SKM-1 treated with dmso at 0.1 percent for 144 hours (cell line): ENCODE measurements around the gene SMC1A.
"Not testable (repeated sequence)": the region's sequence is repeated elsewhere in the genome, so short reads cannot be mapped to it uniquely, and the experiment has no call there.

Experiments used
- DNase-seq: peaks from one replicate; lab custom pipeline; 2025; ENCODE audit not compliant: unreplicated experiment; lab: John Stamatoyannopoulos, UW

The SMC1A gene

DNA sequence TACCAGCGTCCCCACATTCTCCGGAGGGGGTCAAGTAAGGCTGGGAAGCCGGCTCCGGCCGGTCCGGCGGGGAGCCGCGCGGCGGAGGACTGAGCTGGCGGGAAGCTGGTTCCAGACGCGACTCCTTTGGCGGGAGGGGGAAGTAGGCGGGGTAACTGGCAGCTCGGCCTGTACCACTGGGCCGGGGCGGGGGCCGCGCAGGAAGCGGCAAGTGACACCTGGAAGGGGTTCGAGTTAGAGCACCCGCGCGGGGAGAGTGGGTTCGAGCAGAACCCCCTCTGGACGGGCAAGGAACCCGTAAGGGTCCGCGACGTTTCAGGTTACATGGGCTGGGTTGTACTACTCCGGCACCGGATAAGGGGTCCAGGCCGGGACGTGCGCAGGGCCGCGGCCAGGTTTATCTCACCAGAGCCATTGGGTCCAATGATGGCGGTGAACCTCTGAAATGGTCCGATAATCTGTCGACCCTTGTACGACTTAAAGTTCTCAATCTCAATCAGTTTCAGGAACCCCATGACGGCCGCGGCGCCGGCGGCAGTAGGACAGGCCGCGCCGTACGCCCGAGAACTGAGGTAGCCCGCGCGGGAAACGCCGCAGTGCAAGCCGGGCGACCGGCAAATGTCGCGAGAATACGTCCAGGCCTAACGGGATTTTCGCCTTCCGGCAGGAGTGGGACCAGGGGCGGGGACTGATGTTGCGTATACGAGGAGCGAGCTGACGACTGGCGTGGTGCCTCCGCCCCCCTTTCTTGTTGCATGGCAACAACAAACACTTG, at the start of gene SMC1A:
Gene SMC1A, minus strand, starts transcription at position 569 of the 775 bp plus-strand sequence. Its CDS starts 54 bp downstream, at position 515.
- DNase-seq = peak; percentile 79

DNA sequence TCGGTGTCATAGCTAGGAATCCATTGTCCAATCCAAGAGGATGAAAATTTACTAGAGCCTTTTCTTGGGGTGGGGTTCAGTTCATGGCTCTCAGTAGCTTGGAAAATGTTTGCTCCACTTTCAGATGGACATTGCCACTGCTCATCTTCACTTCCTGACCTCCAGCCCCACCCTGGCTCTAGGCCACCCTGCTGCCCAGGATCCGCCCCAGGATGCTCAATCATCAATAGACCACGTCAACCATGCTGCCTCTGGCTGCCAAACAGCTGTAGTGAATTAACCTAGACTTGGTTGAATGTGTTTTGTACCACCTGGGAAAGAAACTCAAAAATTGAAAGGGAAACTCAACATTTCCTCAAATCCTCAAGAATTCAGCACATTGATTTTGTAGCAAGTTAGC, 48.9 kb upstream of the SMC1A start:
- DNase-seq = no peak

DNA sequence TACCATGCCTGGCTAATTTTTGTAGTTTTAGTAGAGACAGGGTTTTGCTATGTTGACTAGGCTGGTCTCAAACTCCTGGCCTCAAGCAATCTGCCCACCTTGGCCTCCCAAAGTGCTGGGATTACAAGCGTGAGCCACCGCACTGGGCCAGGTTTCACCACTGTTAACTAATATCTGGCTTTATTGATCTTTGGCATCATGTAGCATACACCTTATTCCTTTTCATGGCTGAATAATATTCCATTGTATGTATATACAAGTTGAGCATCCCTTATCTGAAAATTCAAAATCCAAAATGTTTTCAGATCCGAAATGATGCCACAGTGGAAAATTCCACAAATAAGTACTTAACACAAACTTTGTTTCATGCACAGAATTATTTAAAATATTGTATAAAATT, 46.2 kb upstream of the SMC1A start:
- not testable (repeated sequence) for DNase-seq

DNA sequence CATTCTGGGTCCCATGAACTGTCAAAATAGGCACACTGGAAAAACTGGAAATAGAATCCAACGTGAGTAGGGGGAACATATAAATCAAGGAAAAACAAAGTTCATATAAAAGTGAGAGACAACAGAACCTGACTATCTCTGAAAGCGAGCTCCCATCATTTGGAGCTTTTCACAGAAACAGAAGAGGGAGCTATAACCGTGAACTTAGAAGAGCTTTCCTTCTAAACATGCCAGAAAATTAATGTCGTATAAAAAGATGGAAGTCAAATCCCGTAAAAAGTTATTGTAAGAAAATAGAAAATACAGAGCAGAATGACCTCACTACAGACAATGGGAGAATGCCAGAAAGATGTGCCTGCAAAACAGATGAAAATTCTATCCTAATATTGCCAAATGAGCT, 35.6 kb upstream of the SMC1A start:
- DNase-seq = no peak

DNA sequence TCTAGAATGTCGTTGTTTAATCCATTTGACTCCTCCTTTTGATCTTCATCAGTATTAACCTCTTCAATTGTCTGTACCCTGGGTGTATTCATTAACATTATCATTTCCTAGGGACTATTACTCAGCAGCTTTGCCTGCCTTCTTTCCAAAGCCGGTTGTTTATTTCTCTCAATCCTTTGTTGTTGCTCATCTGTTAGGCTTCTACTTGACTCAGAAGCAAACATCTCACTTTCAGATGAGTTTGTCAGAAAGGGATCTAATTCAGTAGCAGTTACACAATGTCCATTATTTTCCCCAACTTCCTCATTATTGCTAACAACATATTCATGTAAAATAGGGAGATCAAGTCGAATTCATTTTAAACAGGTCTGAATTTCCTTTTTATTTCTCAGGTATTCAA, 33.8 kb upstream of the SMC1A start:
- DNase-seq = peak; percentile 25

DNA sequence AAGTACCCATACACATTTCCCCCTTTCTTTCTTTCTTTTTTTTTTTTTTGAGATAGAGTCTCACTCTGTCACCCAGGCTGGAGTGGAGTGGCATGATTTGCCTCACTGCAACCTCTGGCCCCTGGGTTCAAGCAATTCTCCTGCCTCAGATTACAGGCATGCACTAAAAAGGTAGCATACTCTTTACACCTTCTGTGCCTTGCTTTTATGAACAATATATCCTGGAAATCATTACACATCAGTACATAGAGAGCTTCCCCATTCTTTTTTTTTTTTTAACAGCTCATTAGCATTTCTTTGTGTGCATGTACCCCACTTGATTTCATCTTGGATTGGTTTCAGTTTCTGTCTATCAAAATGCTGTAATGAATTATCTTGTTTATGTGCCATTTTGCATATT, 30.4 kb upstream of the SMC1A start:
- no peak for DNase-seq

DNA sequence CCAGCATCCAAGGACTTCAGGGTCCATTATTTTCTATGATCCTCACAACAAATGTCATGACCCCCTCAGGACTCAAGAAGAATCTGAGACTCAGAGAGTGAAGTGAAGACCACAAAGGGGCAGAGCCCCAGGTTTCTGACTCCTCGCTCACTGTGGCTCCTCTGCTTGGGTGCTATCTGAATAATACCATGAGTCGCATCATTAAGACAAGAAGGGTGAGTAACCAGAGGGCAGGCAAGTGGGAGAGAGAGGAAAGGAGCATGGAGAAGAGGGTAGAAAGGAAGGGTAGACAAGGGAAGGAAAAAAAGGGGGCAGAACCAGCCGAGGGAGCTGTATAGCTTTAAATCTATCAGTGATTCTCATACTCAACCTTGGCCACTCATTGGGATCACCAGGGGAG, 27.2 kb upstream of the SMC1A start:
- DNase-seq = no peak

DNA sequence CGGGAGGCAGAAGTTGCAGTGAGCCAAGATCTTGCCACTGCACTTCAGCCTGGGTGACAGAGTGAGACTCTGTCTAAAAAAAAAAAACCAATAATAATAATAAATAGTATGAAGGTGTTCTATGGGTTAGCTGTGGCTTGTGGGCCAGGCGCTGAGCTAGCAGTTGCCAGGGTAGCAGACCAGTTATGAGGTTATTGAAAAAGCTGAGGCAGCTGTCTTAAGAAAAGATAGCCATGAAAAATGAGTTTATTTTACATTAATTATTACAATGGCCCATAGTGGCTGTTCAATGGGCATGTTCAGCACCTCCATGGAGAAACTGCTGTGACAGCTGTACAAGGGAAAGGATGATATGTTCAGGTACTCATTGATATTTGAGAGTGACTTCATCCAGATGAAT, 25.0 kb upstream of the SMC1A start:
- no peak for DNase-seq

DNA sequence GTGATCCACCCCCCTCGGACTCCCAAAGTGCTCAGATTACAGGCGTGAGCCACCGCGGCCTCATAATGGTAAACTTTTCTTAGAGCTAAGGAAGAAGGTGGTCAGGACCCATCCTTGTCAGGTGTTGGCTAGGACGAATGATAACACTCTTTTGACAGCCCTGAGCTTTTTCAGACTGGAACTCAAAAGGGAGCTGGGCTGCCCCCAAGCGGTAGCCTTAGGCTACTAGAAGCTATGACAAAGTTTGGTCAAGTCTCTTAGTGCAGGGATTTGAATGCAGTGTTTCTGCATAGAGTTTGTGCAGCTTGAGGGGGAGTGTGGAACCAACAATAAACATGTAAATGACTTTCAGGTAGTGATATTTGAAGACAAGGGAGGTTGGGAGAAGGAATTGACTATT, 23.5 kb upstream of the SMC1A start:
- DNase-seq = peak; percentile 9

DNA sequence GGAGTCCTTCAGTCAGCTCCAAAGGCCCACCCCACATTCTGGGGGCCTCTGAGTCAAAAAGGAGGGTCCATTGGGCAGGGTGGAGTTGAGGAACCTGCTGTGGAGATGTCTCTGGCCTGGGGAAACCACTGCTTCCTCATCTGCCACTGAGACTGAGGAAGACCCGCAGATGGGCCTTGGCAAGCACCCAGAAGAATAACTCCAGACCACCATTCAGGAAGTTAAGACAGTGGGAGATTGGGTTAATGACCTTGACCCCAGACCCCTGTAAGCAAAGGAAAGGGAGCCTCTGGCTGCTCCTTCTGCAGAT, 19.8 kb upstream of the SMC1A start:
- DNase-seq = peak; percentile 52

DNA sequence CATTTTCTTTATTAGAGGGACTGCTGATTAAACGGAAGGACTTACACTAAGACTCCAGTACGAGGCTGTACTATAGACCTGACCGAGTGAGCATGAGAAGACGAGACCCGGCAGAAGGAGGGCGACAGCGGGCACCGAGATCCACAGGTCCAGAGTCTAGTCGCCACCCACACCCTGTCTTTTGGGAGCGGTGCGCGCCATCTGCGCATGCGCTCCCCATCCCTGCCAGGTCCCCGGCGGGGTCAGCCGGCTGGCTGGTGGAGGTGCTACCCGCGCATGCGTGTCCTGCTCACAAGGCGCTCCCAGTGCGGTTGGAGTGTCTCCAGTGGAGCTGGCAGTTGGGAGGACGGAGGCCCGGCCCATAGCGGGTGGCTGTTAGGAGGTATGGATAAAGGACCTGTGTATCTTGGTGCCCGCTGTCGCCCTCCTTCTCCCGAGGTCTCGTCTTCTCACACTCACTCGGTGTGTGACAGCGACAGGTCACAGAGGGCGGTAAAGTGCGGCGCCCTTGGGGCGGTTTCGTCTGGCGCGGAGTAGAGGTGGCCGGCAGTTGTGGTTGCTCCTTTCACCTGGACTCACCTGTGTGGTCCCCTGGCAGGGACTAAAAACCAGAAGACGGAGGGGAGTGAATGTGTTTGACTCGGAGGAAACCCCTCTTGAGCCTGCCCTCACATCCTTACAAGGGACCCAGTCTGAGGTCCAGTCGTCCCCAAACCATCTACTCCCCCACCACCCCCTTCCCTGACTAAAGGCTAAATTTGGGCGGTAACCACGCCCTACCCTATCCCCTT, 19.3 kb upstream of the SMC1A start:
- peak; percentile 73 for DNase-seq

DNA sequence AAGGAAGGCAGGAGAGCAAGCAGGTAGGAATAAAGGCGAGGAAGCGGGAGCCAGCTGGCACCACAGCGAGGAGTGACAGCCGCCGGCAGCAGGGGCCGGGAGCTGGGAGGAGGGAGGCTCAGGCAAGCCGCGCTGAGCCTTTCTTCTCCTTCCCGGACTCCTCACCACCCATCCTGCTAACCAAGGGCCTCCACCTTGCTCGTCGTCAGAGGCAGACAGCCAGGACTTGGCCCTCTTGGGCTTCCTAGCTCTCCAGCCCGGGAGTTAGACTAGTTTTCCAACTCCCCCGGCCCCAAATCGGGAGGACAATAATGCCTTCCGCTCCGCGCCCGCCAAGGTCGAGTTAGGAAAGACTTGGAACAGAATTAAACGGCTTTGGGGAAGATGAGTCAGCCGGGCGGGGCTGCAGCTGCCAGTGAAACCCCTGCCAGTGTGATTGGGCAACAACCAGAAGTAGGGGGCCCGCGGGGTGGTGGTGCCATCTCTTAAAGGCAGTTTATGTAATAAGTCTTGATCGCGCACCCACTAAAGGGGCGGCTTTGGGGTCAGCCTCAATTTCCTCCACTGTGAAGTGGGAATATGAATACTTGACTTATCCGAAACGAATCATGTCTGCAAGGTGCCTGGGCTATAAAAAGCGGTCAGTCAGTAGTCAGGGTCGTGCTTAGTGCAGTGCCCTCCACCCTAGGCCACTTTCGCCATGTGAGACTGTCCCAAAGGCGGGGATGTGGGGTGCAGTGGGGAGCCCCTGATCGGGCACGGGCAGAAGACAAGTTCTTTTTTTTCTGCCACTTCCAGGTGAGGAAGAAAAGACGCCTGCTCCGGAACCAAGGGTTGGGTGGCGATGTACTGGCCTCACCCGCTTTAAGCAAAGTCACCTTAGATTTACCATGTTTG, 18.4 kb upstream of the SMC1A start:
- DNase-seq = peak; percentile 45

DNA sequence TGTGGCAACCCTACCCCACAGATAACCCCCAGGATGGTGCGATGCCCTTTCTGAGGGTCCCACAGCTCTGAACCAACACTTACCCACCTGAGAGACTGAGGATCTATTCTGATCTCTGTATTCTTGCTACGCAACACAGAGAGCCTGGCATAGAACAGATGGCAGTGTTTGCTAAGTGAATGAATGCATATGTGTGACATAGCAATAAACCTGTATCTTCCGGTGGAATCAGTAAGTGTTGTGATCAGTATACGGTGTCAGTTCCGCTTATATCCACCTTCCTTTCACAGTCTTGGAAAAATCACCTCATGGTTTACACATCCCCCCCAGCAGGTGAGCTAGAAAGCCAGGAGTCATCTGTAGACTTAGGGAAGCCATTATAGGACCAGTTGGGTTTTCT, 17.6 kb upstream of the SMC1A start:
- DNase-seq = no peak

DNA sequence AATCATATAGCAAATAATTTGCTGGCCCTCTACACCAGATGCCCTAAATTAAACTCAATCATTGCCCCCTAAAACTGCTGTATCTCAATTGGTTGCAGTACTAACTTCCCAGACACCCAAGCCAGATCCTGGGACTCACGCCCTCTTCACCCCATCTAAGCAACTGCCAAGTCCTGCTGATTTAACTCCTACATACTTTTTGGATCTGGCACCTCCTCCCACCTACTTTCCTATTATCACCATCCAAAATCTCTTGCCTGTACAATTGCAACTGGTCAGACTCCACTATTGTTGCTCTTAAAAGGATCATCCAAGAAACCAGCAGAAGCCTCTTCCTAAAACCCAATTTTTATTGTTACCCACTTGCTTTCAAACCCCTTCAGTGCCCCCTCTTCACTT, 16.4 kb upstream of the SMC1A start:
- DNase-seq = no peak

DNA sequence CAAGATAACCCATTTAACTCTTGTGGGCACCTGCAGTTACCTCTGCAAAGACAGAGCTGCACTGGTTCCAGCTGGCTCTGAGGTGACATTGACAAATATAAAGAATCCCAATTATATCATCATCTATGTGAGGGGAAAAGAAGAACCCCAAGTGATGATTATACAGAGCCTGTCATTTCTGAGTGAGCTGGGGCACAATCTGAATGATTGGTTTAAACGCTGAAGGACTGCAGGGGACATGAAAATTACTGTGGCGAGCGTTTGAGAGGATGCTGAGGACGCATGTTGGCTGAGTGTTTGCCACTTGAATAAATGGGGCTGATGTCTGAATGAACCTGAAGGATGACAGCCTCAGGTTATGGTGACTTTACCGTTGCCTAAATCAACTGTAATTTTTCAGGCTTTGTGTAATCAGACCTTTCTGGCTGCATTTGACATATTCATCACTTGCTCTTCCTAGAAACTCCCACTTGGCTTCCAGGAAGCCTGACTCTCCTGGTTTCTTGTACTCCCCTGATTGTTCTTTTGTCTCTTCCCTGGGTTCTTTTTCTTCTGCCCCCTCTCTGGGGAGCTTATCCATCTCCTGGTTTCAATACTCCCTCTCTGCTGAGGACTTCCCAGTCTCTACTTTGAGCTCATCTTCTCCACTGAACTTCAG, 15.8 kb upstream of the SMC1A start:
- DNase-seq = no peak

DNA sequence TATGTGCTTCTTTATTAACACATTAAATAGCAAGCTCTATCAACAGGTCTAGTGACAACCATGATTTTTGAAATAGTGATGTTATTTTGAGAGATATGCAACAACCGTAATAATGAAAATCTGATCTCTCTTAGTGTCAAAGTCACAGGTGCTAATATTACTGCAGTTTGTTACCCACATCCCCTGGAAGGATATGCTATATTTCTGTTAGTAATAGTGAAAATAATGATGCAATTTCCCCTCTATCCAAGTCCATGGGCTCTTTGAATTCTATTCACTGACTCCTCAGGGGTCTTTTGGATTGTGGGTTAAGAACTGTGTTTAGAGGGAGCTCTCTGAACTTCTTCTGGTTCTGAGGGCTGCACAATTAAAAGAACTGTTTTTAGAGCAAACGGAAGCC, 14.8 kb upstream of the SMC1A start:
- no peak for DNase-seq

DNA sequence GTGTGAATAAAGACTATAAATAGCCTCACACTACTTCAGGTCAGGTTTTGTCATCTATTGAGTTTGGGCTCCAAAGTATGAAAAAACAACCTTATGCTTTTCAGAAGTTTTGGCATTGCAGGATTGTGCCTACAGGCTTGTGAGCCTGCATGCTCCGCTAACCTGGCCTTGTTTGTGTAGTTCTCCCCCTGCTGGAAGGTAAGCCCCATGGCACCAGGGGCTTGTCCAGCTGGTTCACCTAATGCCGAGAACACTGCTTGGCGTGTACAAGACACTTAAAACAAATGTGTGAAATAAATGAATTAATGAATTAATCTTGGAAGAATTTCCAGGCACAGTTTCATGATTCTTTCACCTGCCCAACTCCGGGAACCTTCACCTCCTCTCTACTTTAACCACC, 13.5 kb upstream of the SMC1A start:
- DNase-seq = peak; percentile 50

DNA sequence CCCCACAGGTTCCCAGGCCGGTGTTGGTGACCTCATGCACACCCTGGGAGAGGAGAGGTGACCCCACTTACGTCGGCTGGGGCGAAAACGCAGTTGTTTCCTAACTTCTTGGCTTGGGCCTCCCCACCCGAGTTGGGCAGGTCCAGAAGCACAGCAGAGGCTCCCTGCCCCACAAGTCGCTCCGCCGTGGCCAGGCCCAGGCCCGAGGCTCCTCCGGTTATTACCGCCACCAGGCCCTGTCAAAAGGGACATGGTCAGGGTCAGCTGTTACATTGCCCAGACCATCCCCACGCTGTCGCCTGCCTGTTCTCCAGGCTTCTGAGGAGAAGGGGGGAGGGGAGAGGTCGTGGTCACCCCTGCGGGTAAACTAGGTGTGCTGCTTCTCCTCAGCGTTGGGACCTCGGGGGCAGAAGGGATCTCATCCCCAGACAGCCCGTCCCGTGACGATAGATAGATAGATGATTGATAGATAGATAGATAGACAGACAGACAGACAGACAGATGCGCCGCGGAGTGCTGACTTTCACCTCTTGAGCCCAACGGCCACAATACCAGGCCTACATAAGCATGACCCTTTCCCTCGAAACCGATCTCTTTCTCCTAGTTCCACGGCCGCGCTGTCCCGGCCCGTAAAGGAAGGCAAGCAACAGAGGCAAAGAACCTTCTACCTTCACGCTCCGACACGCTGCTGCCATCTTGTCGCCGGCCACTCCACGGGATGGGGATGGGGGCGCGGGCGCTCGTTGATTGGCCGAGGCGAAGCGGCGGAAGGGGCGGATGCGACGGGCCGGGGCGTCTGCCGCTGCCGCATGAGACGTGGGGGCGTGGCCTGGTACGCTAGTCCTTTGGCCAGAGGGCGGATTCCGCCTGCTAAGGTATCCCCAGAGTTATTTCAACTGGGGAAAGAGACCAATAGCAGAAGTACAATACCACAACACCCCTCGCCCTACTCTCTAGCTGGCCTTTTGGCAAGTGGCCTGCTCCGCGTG, 11.5 kb upstream of the SMC1A start, which contains the start of gene HSD17B10:
Gene HSD17B10, minus strand, starts transcription at position 720 of the 989 bp plus-strand sequence. Its CDS starts 25 bp downstream, at position 695.
- peak; percentile 84 for DNase-seq

DNA sequence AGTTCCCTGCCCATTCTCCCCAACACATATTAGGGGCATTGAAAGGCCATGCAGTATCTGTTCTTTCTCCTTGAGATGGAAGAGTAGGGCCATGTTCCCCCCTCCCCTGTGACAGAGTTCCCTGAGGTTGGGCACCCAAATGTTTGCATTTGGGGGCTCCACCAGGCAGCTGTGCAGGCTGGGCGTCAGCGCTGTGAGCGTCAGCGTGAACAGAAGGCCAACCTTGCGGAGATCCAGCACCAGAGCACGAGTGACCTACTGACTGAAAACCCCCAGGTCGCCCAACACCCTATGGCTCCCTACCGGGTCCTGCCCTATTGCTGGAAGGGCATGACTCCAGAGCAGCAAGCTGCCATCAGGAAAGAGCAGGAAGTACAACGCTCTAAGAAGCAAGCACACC, 7.8 kb upstream of the SMC1A start:
- DNase-seq = no peak

DNA sequence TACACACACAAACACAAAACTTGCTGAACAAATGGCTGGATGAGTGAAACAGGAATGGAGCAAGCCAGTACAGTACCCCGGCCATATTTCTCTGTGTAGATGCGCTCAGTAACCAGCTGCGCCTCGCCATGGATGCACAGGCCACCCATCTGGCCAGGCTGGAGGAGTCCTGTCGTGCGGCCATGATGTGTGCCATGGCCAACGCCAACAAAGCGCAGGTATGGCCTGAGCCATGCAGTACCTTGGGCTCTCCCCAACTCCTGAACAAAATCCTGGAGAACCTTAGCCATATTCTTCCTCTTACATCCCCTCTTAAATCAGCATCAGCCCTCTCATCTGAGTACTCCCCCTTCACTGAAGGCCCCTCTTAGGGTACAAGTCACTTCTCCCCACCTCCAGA, 7.3 kb upstream of the SMC1A start:
- DNase-seq = no peak
